Esophagus muscularis mucosa (tissue), 4 donors: ENCODE data around the gene LCE1E.

Source experiments
- EP300 ChIP-seq: sonication (generic); formaldehyde crosslinking; IDR thresholded peaks from one replicate; pipeline ENCODE4 v1.6.1; 2017; ENCODE audit warnings: antibody characterized with exemption
- POLR2A ChIP-seq: fragments of 450-650 bp; IDR thresholded peaks from one replicate; pipeline ENCODE4 v1.6.1; 2017; ENCODE audit warnings: antibody characterized with exemption, moderate library complexity, mild to moderate bottlenecking, low read depth
- POLR2AphosphoS5 ChIP-seq, 2 donors: sonication (generic); formaldehyde crosslinking; IDR thresholded peaks; one replicate each; pipeline ENCODE4 v1.6.1; 2017; ENCODE audit warnings: antibody characterized with exemption in 2 of 2
- TF ChIP-seq, protein P1 (sequence below), 3 experiments: fragments of 200-600 bp in 2 of 3; fragments of 450-650 bp in 1 of 3; sonication (generic) in 2 of 3; IDR thresholded peaks; one replicate each; pipeline ENCODE4 v1.5.1; 2017 to 2019; ENCODE audit warnings: antibody characterized with exemption in 3 of 3, mild to moderate bottlenecking in 2 of 3, moderate library complexity in 1 of 3

DNA sequence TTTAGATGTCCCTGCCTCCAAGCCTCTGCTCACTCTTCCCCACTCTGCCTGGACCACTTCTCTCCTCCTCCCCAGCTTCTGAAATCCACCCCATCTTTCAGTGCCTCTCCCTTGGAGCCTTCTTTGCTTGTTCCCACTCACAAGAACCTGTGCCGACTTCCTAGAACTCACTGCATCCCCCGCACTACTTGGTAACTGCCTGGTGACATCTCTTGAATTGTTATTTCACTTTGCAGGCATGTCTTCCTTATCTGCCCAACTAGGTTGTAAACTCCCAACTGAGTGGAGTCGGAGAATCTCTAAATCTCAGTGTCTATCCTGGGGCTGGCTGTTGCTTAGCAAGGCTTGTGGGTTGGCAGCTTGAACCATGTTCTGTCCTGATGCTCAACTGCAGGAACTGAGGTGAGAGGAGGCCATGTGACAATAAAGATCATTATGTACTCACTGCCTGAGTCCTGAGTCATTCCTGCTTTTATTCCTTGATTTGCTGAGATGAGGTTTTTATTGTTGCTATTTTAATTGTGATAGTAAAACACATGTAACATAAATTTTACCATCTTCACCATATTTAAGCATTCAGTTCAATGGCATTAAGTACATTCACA, 24.3 kb upstream of the LCE1E start:
- TF ChIP-seq POLR2AphosphoS5 (IDR thresholded peaks at IDR 0.05), result no peak
- TF ChIP-seq, protein P1, sequence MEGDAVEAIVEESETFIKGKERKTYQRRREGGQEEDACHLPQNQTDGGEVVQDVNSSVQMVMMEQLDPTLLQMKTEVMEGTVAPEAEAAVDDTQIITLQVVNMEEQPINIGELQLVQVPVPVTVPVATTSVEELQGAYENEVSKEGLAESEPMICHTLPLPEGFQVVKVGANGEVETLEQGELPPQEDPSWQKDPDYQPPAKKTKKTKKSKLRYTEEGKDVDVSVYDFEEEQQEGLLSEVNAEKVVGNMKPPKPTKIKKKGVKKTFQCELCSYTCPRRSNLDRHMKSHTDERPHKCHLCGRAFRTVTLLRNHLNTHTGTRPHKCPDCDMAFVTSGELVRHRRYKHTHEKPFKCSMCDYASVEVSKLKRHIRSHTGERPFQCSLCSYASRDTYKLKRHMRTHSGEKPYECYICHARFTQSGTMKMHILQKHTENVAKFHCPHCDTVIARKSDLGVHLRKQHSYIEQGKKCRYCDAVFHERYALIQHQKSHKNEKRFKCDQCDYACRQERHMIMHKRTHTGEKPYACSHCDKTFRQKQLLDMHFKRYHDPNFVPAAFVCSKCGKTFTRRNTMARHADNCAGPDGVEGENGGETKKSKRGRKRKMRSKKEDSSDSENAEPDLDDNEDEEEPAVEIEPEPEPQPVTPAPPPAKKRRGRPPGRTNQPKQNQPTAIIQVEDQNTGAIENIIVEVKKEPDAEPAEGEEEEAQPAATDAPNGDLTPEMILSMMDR (IDR thresholded peaks at IDR 0.05), result no peak
- no peak for TF ChIP-seq EP300
- no peak for TF ChIP-seq POLR2A
